Mesothelial cell of epicardium (in vitro differentiated cells): Measurements from ENCODE around the gene TBC1D14. TPM values are rescaled to one million over a fixed set of nuclear protein-coding genes. Genes with fewer than 3 reads are reported as not detected.

Experiments
- DNase-seq, 2 experiments: peaks; one replicate each; pipeline ENCODE4 v3.0.0; 2021; ENCODE audit warnings: low spot score in 2 of 2; ENCODE audit not compliant: unreplicated experiment in 2 of 2
- H3K27ac Mint-ChIP-seq: 2 replicates; pipeline ENCODE4 v1.8.0; 2021; ENCODE audit warnings: mixed read lengths
- H3K27me3 Mint-ChIP-seq: 2 replicates; pipeline ENCODE4 v1.8.0; 2021; ENCODE audit warnings: low read depth, mixed read lengths
- H3K36me3 Mint-ChIP-seq: 2 replicates; pipeline ENCODE4 v1.8.0; 2021; ENCODE audit warnings: mixed read lengths
- H3K4me1 Mint-ChIP-seq: 2 replicates; pipeline ENCODE4 v1.8.0; 2021; ENCODE audit warnings: mixed read lengths
- H3K4me3 Mint-ChIP-seq: 2 replicates; pipeline ENCODE4 v1.8.0; 2021; ENCODE audit warnings: mild to moderate bottlenecking, moderate library complexity, mixed read lengths
- H3K9me3 Mint-ChIP-seq: 2 replicates; pipeline ENCODE4 v1.8.0; 2021; ENCODE audit warnings: mixed read lengths
- total RNA-seq: library from RNA; stranded (reverse); gene quantifications from 3 replicates; pipeline ENCODE4 v1.2.1, GENCODE V29; 2021
- TF ChIP-seq, protein P1 (sequence below): fragments of 200-600 bp; sonication (generic); IDR thresholded peaks from one replicate; pipeline ENCODE4 v1.5.0; 2021; ENCODE audit warnings: antibody characterized with exemption; ENCODE audit not compliant: unreplicated experiment

Gene TBC1D14
- total RNA-seq, 1 donor from 2014 or later = 54.5 TPM

- Mint-ChIP-seq H3K27ac (peak overlapping the region; percentile 68), H3K4me1 (peaks cover 31% of the 10 kb centered on the region), H3K36me3 (peaks cover 3% of the 10 kb centered on the region), H3K9me3 (no peaks in the 10 kb centered on the region), H3K27me3 (no peaks in the 10 kb centered on the region), H3K4me3 (no peak overlapping the region)
- DNase-seq = no peak
- TF ChIP-seq, protein P1, sequence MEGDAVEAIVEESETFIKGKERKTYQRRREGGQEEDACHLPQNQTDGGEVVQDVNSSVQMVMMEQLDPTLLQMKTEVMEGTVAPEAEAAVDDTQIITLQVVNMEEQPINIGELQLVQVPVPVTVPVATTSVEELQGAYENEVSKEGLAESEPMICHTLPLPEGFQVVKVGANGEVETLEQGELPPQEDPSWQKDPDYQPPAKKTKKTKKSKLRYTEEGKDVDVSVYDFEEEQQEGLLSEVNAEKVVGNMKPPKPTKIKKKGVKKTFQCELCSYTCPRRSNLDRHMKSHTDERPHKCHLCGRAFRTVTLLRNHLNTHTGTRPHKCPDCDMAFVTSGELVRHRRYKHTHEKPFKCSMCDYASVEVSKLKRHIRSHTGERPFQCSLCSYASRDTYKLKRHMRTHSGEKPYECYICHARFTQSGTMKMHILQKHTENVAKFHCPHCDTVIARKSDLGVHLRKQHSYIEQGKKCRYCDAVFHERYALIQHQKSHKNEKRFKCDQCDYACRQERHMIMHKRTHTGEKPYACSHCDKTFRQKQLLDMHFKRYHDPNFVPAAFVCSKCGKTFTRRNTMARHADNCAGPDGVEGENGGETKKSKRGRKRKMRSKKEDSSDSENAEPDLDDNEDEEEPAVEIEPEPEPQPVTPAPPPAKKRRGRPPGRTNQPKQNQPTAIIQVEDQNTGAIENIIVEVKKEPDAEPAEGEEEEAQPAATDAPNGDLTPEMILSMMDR = no peak
Measured at GRCh38 chr4:6918338-6918737, 8.7 kb downstream of the TBC1D14 start.

GRCh38 chr4:6920171-6920570, 10.5 kb downstream of the TBC1D14 start:
- Mint-ChIP-seq H3K27ac (peak overlapping the region; percentile 37), H3K36me3 (peaks cover 17% of the 10 kb centered on the region), H3K9me3 (no peaks in the 10 kb centered on the region), H3K27me3 (no peaks in the 10 kb centered on the region), H3K4me1 (peaks cover 31% of the 10 kb centered on the region), H3K4me3 (no peak overlapping the region)
- TF ChIP-seq, protein P1 = no peak
- DNase-seq = no peak

DNA sequence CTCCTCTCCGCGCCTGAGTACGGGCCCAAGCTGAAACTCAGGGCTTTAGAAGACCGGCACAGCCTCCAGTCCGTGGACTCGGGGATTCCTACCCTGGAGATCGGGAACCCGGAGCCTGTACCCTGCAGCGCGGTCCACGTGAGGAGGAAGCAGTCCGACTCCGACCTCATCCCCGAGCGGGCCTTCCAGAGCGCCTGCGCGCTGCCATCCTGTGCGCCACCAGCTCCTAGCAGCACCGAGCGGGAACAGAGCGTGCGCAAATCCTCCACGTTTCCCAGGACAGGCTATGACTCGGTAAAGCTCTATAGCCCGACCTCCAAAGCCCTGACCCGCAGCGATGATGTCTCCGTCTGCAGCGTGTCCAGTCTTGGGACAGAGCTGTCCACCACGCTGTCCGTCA, 13.9 kb downstream of the TBC1D14 start:
- peaks cover 28% of the 10 kb centered on the region for H3K4me1 Mint-ChIP-seq
- no peak overlapping the region for H3K4me3 Mint-ChIP-seq
- H3K27me3 Mint-ChIP-seq = no peaks in the 10 kb centered on the region

DNA sequence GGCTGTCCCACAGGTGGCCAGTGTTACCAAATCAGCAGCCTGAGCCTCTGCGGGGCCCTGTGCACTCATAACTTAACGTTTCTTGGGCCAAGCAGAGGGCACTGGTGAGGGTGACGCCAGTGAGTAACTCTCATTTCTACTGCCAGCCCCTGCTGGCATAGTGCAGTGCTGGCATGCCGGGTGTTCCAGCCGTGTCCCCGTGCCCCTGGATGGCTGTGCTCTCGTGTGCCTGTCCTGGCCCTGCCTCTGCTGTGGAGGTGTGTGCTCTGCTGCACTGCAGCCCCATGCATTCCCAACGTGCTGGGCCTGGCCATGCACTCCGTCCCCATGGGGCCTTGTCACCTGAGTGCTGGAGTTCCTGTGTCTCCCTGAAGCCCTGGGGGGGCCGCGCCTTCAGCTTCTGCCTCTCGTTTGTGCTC, 14.7 kb downstream of the TBC1D14 start:
- Mint-ChIP-seq H3K4me1 (peaks cover 29% of the 10 kb centered on the region), H3K27me3 (no peaks in the 10 kb centered on the region), H3K4me3 (no peak overlapping the region), H3K9me3 (no peaks in the 10 kb centered on the region), H3K36me3 (peaks cover 23% of the 10 kb centered on the region), H3K27ac (no peak overlapping the region)
- DNase-seq = no peak
- TF ChIP-seq, protein P1 = no peak

More for the DNA sequence above, 13.9 kb downstream of the TBC1D14 start:
- peaks cover 23% of the 10 kb centered on the region for H3K36me3 Mint-ChIP-seq
- no peaks in the 10 kb centered on the region for H3K9me3 Mint-ChIP-seq
- no peak overlapping the region for H3K27ac Mint-ChIP-seq
- TF ChIP-seq, protein P1 = no peak
- DNase-seq = no peak

GRCh38 chr4:6925357-6925836, 15.8 kb downstream of the TBC1D14 start:
- Mint-ChIP-seq H3K4me3 (no peak overlapping the region), H3K27ac (no peak overlapping the region), H3K27me3 (no peaks in the 10 kb centered on the region), H3K36me3 (peaks cover 23% of the 10 kb centered on the region), H3K4me1 (peaks cover 39% of the 10 kb centered on the region), H3K9me3 (no peaks in the 10 kb centered on the region)
- TF ChIP-seq, protein P1 = no peak
- no peak for DNase-seq

GRCh38 chr4:6926081-6926480, 16.5 kb downstream of the TBC1D14 start:
- no peak overlapping the region for H3K4me3 Mint-ChIP-seq
- no peaks in the 10 kb centered on the region for H3K27me3 Mint-ChIP-seq
- peak overlapping the region; percentile 84 for H3K27ac Mint-ChIP-seq
- no peaks in the 10 kb centered on the region for H3K9me3 Mint-ChIP-seq
- TF ChIP-seq, protein P1 = no peak
- H3K36me3 Mint-ChIP-seq = peaks cover 23% of the 10 kb centered on the region
- no peak for DNase-seq
- peaks cover 39% of the 10 kb centered on the region for H3K4me1 Mint-ChIP-seq
